ENCODE results near the gene CCDC51. TPM values are rescaled to one million over a fixed set of nuclear protein-coding genes. Genes with fewer than 3 reads are reported as not detected.

Gene CCDC51
- total RNA-seq, 1 experiment from 2014 or later, result 28.8 TPM

Other genes starting within 250 kb of the CCDC51 start
- not detected in 2 replicates for gene CAMP, start 216.6 kb downstream of the CCDC51 start, total RNA-seq (2014; rRNA removed)
- gene ZNF589, start 199.0 kb downstream of the CCDC51 start, total RNA-seq (2014; rRNA removed), result 3.0 and 3.2 TPM in 2 replicates
- 23.7 and 25.4 TPM in 2 replicates for gene NME6, start 138.8 kb downstream of the CCDC51 start, total RNA-seq (2014; rRNA removed)
- not detected in 2 replicates for gene SPINK8, start 106.5 kb downstream of the CCDC51 start, total RNA-seq (2014; rRNA removed)
- not detected in 2 replicates for gene FBXW12, start 67.9 kb downstream of the CCDC51 start, total RNA-seq (2014; rRNA removed)
- gene PLXNB1, start 10.0 kb downstream of the CCDC51 start, total RNA-seq (2014; rRNA removed), result 21.5 and 23.4 TPM in 2 replicates
- gene TMA7, start 138 bp upstream of the CCDC51 start, total RNA-seq (2014; rRNA removed), result 312 and 406 TPM in 2 replicates
- 13.9 and 14.1 TPM in 2 replicates for gene ATRIP, start 6.6 kb upstream of the CCDC51 start, total RNA-seq (2014; rRNA removed)
- 192 and 227 TPM in 2 replicates for gene SHISA5, start 64.1 kb upstream of the CCDC51 start, total RNA-seq (2014; rRNA removed)
- 22.1 and 22.6 TPM in 2 replicates for gene PFKFB4, start 116.7 kb upstream of the CCDC51 start, total RNA-seq (2014; rRNA removed)
- gene UCN2, start 123.7 kb upstream of the CCDC51 start, total RNA-seq (2014; rRNA removed), result 1.7 and 1.8 TPM in 2 replicates
- 12.7 and 14.2 TPM in 2 replicates for gene COL7A1, start 155.2 kb upstream of the CCDC51 start, total RNA-seq (2014; rRNA removed)
- 368 and 384 TPM in 2 replicates for gene UQCRC1, start 169.5 kb upstream of the CCDC51 start, total RNA-seq (2014; rRNA removed)
- not detected in 2 replicates for gene TMEM89, start 181.7 kb upstream of the CCDC51 start, total RNA-seq (2014; rRNA removed)
- 19.6 and 32.5 TPM in 2 replicates for gene SLC26A6, start 195.3 kb upstream of the CCDC51 start, total RNA-seq (2014; rRNA removed)
- 4.3 and 4.5 TPM in 2 replicates for gene CELSR3, start 222.8 kb upstream of the CCDC51 start, total RNA-seq (2014; rRNA removed)
- gene NCKIPSD, start 245.8 kb upstream of the CCDC51 start, total RNA-seq (2014; rRNA removed), result 29.8 and 37.9 TPM in 2 replicates